ENCODE data around the gene PELI1.

The PELI1 gene

DNA sequence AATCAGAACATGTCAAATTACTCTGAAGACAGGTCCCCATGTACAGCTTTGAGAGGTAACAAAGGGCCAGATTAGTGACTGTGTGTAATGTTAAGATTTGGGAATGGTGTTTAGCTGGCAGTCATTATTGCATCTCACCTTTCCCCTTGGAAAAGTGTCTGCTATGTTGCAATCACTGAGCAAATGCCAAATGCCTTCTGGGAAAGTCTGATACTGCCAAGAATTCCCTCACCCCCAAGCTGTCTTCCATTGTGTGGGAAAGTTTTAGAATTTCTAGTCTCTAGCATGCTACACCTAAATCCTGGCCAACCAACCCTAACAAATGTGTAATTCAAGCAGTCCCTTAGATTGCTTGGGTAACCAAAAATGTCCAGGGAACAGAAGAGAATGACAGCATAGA is 13.6 kb upstream of the PELI1 start:
- no peak for DNase-seq (ENCODE audit: extremely low read depth in 1 of 2, low read depth in 1 of 2)

DNA sequence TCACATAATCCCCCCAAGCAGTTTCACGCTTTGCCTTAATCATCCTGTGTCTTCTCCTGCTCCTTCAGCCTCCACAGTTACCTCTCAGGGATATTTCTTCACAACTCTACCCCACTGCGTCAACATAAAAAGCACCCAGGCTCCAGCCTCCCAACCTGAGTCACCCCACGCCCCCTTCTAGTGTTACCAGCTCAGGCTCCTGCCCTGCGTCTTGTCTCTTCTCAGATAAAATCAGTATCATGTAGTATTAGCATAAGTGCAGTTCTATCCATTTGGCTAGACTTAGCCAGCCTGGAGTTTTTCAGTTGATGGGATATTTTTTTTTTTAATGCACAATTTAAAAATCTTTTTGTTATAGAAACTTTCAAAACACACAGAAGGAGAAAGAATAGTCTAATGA is 9.6 kb upstream of the PELI1 start:
- DNase-seq (ENCODE audit: extremely low read depth in 1 of 2, low read depth in 1 of 2): no peak

DNA sequence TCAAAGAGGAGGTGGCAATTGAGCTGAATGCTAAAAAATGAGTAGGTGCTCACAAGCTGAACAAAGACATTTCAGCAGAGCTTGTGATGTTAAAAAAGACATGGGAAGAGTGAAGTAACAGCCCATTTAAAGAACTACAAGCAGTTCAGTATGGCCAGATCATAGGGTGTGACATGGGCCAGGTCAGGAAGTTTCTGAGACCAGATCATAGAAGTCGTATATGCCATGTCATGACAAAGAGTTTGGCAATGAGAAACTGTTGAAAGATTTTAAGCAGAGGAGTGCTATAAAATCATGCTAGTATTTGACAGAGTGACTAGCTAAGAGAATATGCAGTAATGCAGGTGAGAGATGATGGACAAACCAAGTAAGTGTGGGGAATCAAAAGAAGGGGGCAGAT is 7.3 kb upstream of the PELI1 start:
- no peak for DNase-seq (ENCODE audit: extremely low read depth in 1 of 2, low read depth in 1 of 2)

DNA sequence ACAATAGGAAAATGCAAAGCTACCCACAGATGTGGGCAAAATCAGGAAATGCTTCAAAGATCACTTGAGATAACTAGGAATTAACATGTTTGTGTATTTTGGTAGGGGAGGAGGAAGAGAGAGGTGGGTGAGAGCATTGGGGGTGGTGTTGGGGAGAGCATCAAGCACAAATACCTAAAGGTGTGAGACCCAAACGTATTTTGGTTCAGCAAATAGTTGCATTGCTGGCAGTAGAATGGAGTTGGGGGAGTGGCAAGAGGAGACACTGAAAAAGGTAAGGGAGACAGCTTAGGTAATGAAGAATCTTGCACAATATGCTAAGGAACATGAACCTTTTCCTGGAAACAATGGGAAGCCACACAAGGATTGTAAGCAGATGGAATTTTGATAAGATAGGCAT is 1.5 kb upstream of the PELI1 start:
- no peak for DNase-seq (ENCODE audit: extremely low read depth in 1 of 2, low read depth in 1 of 2)

DNA sequence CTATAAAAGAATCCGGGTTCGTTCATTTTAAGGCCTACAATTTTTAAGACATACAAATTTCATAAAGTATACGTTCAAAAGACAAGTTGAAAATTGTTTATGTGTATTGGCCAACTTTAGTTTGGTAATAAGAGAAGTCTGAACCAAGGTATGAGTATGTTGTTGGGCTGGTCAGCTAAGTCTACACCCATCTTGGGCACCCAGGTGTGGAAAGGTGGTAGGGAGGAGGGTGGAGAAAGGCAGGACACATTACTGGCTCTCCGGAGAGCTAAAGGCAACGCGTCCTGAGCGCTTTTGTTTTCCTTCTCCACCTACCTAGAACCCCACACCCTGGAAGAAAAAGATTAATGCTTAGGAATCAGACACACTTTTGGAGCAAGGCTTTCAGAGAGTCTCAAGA is 899 bp upstream of the PELI1 start:
- DNase-seq (ENCODE audit: extremely low read depth in 1 of 2, low read depth in 1 of 2): no peak

DNA sequence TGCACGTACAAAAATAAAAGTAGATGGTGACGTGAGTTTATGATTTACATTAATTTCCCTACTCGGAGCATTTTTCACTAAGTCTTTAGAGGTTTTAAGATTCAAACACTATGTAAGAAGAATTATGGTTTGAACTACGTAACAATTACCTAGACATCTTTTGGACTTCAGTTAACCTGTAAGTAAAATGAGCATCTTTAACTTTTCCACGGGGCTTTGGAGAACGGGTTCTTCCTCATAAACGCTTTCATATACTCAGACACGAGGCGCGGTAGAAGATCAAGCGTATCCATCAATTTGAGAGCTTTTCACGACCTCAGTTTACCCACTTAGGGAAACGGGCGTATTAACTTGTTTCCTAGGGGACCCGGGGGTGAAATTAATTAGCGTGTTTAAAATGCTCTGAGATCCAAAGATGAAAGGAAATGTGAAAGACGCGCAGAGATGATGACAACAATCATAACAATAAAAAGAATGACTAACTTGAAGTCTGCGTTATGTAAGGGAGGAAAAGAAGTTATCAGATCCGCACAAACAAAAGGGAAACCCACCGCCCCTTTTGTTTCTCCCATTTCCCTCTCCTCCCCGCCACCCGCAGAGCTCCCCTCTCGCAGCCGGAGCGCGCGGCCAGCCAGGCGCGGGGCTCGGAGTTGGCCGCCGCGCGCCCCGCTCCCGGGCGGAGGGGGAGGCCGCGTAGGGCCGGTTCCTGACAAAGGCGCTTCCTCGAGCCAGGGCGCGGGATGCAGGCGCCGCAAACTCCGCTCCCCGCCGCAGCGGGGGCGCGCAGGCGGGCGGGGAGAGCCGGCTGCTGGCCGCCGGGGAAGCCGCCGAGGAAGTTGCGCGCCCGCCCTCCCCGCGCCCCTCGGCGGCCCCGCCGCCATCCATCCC is 807 bp downstream of the PELI1 start:
- DNase-seq (ENCODE audit: extremely low read depth in 1 of 2, low read depth in 1 of 2): peak in 1 of 2 donors; percentile 14

DNA sequence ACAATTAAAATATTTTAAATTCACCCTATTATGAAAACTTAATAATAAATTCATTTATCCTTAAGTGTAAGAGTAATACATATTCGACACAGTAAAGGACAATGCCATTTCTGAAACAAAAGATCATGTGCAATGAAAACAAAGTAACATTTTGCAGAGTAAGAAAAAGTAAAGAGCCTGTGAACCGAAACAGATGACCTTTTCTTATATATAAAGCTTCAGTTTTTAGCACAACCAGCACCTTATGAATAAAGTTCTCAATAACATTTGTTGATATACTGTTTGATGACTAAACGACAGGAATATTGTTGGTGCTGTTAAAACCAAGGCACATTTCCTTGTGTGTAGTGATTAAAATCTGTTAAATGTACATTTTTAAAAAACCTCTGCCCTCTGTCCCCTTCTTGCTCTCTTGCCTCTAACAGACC is 1.5 kb downstream of the PELI1 start:
- no peak for DNase-seq (ENCODE audit: extremely low read depth in 1 of 2, low read depth in 1 of 2)

DNA sequence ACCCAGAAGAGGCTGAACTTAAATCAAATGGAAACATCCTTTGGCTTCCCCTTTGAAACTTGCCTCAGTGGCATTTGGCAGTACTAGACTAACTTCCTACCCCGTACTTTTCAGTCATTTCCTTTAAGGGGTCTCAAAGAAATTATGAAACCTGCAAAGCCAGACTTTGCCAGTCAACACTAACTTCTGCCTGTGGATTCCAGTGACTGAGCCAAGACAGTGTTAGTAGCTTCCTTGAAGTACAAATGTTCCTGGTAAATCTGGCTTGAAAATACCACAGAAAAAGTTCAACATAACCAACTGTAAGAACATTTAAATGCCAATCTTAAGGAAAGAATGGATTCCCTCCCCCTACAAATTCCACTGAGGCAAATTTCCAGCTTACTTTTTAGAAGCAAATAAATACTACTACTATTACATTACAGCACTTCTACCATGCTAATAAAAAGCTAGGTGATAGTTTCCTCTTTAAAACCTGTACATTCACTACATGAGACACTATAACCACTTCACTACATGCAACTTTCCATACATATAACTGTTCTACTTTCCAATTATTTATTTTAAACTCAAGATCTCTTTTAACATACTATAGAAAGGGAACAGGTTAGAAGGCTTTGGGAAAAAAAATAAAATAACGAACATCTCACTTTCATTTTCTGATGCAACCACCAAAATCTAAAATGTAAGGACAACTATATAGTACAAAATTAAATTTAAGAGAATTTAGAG is 2.4 kb downstream of the PELI1 start:
- no peak for DNase-seq (ENCODE audit: extremely low read depth in 1 of 2, low read depth in 1 of 2)

DNA sequence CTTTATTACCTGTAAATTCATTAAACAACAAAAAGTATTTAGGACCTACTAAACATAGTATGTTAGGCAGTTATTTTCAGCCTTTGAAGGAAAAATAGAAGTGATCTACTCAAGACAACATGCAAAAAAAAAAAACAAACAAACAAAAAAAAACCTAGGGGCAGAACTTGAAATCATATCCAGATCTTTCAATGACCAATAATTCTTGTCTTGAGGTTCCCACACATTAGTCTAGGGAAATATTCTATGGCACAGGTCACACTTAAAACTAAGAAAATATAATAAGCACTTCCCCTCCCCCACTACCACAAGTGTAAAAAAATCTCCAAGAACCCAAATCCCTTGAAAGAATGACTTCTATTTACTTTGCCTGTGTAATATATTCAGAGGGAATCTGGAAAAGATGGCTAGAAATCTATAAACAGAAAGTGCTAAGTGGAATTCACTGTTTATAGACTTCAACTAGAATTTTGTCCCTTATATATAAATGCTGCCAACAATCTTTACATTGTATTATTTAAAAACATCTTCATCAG is 3.5 kb downstream of the PELI1 start:
- DNase-seq (ENCODE audit: extremely low read depth in 1 of 2, low read depth in 1 of 2): no peak

DNA sequence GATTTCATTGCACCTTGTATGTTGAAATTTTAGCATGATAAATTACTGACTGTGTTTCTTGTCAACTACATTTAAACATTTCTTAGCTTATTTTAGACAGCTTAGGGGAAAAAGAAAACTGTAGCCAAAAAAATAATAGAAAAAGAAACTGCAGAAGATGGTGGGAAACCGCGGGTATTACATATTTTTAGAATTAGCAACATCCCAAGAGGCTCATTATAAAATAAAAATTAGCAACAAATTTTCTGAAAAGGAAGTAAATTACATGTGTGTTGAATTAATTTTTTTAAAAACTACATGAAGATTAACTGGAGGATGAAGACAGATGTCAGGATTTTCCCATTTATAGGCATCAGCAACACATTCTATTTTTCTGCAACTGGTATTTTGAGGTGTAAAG is 4.3 kb downstream of the PELI1 start:
- no peak for DNase-seq (ENCODE audit: extremely low read depth in 1 of 2, low read depth in 1 of 2)

DNA sequence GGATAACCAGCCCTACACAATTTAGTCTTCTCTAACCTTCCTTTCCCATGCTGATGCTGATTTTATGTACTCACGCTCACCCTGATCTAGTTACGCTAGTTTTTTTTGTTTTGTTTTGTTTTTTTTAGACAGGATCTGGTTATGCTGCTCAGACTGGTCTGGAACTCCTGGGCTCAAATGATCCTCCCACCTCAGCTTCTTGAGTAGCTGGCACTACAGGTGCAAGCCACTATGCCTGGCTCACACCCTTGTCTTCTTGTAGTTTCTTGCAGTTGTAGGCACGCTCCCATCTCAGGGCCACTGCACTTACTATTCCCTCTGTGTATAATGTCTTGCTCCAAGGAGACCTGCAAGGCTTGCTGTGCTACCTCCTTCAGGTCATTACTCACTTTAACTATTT is 6.2 kb downstream of the PELI1 start:
- DNase-seq (ENCODE audit: extremely low read depth in 1 of 2, low read depth in 1 of 2): no peak

DNA sequence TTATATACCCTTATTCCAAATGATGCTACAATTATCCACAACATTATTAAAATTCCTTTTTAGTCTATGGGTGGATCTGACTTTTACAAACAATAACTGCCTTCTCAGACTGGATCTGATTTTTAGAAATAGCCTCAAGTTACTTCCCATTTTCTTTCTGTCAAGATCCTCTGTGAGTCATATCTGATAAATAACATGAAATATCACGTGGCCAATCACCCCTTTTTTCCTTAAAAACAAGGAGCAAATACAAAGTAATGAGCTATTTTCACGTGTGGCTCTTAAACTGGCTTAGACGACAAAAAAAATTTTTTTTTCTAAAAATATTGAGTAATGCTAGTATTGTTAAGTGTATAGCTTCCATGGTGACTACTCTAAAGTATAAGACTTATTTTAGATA is 6.7 kb downstream of the PELI1 start:
- no peak for DNase-seq (ENCODE audit: extremely low read depth in 1 of 2, low read depth in 1 of 2)

DNA sequence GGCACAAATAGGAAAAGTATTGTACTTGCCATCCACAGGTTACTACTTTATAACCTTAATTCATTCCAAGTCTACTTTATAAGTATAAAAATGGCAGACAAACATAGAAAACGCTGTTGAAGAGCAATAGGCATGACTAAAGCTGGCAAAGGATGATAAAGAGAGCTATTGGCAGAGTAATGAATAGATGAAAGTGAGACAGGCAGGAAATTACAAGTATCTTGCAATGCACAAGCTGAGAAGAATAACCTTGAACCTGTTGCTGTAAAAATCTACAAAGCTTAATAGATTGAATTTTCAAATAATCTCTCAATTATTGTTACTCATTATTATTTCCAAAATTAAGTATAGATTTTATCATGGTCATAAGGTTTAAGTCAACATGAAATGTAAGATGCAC is 8.8 kb downstream of the PELI1 start:
- DNase-seq (ENCODE audit: extremely low read depth in 1 of 2, low read depth in 1 of 2): no peak

DNA sequence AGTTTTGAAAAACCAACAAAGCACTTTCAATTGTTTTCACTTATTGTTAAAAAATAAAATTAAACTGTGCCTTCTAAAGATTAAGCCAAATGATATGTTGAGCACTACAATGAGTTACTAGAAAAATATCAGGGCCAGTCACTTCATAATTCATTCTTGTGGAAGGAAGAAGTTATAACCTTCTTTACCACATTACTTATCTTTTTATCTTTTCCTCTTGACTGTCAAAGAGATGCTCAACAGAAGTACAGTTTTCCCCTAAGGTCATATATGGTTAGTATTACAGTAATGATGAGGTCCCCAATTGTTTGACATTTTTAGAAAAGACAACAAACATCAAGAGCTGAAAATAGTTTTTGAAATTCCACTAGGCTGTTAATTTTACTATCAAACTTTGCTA is 9.4 kb downstream of the PELI1 start:
- no peak for DNase-seq (ENCODE audit: extremely low read depth in 1 of 2, low read depth in 1 of 2)

DNA sequence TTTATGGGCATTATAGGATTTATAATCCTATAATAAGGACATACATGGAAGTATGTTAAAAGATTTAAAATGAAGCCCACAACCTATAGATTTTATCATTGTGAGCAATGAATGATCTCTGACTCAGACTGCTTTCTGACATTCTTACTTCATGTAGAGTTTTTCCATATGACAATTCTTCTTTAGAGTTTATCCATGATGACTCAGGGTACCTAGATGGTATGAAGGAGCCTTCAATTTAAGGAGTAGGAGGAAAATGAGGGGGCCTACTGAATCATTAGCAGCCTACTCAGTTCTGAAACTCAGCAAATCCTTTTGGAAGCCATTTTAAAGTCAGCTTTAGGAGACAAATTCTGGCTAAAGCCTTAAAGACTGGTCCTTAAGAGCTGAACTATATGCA is 10.4 kb downstream of the PELI1 start:
- no peak for DNase-seq (ENCODE audit: extremely low read depth in 1 of 2, low read depth in 1 of 2)

DNA sequence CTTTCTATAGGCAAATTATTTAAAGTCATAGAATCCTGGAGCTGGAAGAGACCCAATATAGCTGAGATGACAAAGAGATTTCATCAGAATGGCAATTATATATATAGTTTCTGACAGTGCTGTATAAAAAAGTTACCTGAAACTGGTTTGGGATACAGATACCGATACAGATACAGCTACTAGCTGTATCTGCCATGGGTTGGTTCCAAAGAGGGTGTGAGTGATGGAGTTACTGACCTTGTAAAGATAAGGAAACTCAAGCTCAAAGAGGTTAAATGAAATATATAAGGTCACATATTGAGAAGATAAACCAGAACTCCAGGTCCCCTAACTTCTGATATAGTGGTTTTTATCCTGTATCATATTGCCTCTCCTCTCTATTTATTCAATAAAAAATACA is 10.9 kb downstream of the PELI1 start:
- no peak for DNase-seq (ENCODE audit: extremely low read depth in 1 of 2, low read depth in 1 of 2)

DNA sequence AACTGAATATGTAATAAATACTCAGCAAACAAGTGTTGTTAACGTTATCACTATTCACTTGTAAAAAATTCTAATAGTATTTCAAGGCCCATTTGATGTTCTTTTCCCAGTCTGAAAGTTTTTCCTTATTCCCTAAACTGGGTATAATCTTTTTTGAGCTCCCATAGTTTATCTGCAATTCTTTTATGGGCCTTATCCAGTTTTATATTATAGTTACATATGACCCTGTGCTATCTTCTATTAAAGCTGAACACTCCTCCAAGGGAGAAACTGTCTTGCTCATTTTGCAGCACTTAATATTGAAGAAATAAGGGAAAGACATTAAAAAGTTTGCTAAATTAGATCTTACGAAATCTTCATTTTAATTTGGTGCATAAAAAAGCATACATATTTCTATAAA is 13.9 kb downstream of the PELI1 start:
- no peak for DNase-seq (ENCODE audit: extremely low read depth in 1 of 2, low read depth in 1 of 2)

DNA sequence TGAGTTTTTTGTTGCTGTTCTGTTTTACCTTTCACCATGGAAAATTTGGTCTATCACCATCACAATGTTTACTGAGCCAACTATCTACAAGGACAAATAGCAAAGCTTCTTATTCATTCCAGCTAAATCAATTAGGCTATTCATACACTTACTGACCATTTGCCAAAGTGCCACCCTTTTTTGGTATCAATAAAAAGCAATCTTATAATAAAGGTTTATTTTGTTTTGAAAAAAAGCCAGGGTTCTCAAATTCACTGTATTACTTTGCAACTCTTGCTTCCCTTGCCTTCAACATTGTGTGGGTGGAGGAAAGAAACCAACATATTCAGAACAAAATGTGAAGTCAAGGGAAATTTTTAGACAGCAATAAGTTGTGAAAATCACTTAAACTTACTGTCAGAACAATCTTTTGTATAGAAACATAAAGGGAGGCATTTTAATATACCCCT is 15.3 kb downstream of the PELI1 start:
- DNase-seq (ENCODE audit: extremely low read depth in 1 of 2, low read depth in 1 of 2): no peak

DNA sequence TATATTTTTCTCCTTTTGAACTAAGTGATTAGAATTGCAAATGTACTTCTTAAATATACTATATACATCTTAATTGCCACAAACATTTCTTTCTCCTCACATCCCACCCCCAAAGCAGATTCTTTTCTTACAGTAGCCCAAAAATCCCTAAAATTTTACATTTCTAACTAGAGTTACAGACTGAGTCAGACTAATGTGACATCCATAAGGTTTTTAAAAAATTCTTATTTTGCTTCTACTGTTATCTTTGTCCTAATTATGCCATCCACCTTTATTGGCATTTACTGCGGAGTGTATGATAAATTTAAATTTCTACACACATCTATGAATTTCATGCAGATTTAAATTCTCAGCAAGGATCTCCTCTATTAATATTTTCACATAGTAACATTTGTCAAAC is 15.8 kb downstream of the PELI1 start:
- no peak for DNase-seq (ENCODE audit: extremely low read depth in 1 of 2, low read depth in 1 of 2)

DNA sequence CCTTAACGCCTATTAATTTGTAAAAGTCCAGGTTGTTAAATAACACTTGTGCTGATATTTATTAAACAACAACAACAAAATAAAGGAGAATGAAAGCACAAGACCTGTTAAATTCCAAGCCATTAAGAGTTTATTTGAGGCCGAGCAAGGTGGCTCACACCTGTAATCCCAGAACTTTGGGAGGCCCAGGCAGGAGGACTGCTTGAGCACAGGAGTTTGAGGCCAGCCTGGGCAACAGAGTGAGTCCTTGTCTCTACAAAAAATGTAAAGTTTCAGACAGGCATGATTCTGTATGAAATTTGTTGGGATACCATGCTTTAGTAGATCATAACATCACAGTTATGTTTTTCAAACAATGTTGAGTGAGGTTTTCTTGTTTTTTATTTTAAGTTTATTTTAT is 17.1 kb downstream of the PELI1 start:
- no peak for DNase-seq (ENCODE audit: extremely low read depth in 1 of 2, low read depth in 1 of 2)

DNA sequence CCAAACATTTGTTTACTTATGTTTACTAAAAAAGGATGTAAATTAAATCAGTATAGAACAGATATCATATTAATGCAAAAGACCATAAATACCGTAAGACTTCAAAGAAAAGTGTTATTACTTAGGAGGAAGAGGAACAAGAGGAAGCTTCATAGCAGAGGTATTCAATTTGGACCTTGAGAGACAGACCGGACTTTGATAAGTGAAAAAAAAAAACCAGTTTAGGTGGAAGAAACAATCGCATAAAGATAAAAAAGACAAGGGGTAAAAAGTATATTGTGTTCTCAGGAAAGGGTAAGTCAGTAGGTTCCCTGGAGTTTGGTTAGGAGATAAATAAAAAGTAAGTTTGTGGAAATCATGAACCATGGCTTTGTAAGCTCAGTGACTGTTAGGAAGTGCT is 17.6 kb downstream of the PELI1 start:
- DNase-seq (ENCODE audit: extremely low read depth in 1 of 2, low read depth in 1 of 2): no peak

DNA sequence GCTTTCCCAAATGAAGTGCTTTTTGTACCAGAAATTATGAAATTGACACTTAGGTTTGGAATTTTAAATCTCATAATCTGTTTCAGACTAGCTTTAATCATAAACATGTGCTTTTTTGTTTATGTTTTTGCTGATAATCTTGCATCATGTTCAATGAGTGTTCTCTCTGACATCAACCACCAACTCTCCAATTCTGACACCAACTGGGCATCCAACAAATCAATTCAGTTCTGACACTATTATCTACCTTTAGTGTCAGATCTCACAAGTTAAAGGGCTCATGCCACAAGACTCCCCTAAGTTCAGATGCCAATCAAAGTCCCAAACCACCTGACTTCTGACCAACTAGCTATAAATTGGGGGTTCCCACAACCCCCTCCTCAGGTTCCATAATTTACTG is 19.6 kb downstream of the PELI1 start:
- no peak for DNase-seq (ENCODE audit: extremely low read depth in 1 of 2, low read depth in 1 of 2)

Measured in stimulated activated CD8-positive, alpha-beta memory T cell treated with anti-CD3 and anti-CD28 coated beads, Interleukin-7, amount 100 ng/mL, for 48 hours (primary cell).